SK-N-SH treated with all-trans-retinoic acid at 6 μM for 48 hours (cell line): ENCODE data around the gene HK3.

Experiments used
- ARNTL ChIP-seq: fragments of 450-650 bp; formaldehyde crosslinking; IDR thresholded peaks from 2 replicates; pipeline ENCODE4 v1.5.0; 2020; ENCODE audit warnings: low read depth, mild to moderate bottlenecking, moderate library complexity, borderline replicate concordance
- CSDC2 ChIP-seq: fragments of 250-450 bp; sonication (Bioruptor Pico); IDR thresholded peaks from 2 replicates; pipeline ENCODE4 v1.5.0; 2020; ENCODE audit warnings: mild to moderate bottlenecking, moderate library complexity
- GLIS3 ChIP-seq: fragments of 250-450 bp; sonication (Bioruptor Pico); IDR thresholded peaks from 2 replicates; pipeline ENCODE4 v1.5.0; 2020; ENCODE audit warnings: mild to moderate bottlenecking, moderate library complexity
- RARB ChIP-seq: fragments of 250-450 bp; sonication (Bioruptor Pico); IDR thresholded peaks from 2 replicates; pipeline ENCODE4 v1.8.0; 2021; ENCODE audit warnings: mild to moderate bottlenecking, moderate library complexity
- ZNF565 ChIP-seq: fragments of 450-650 bp; formaldehyde crosslinking; conservative IDR thresholded peaks from 2 replicates; pipeline ENCODE4 v1.5.0; 2020; ENCODE audit warnings: low read depth, mild to moderate bottlenecking, moderate library complexity
- ZNF70 ChIP-seq: fragments of 450-650 bp; formaldehyde crosslinking; IDR thresholded peaks from 2 replicates; pipeline ENCODE4 v1.5.0; 2020; ENCODE audit warnings: mild to moderate bottlenecking, moderate library complexity
- TF ChIP-seq, protein P1 (sequence below): fragments of 250-450 bp; sonication (Bioruptor Pico); IDR thresholded peaks from 2 replicates; pipeline ENCODE4 v1.5.1; 2020; ENCODE audit warnings: low read depth, mild to moderate bottlenecking, moderate library complexity
- TF ChIP-seq, protein P2 (sequence below): fragments of 250-450 bp; sonication (Bioruptor Pico); IDR thresholded peaks from 2 replicates; pipeline ENCODE4 v1.8.0; 2020; ENCODE audit warnings: mild to moderate bottlenecking, moderate library complexity, borderline replicate concordance

DNA sequence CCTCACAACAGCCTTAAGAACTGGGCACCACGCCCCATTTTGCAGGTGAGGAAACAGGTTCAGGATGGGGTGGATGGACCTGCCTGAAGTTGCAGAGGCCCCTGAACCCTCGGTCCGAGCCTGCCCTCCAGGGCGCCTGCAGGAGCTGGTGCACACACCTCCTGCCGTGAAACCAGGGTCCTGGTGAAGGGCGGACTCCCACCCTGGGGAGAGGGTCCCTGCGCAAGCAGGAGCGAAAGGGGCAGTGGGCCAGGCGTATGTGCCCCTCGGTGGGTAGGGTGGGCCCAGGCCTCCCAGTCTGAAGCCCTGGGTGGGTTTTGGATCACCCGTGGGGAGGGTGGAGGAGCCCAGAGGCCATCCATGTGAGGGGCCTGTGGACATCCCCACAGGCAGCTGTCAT is 37.9 kb downstream of the HK3 start:
- no peak for TF ChIP-seq GLIS3
- TF ChIP-seq ZNF565 = no peak
- TF ChIP-seq, protein P1, sequence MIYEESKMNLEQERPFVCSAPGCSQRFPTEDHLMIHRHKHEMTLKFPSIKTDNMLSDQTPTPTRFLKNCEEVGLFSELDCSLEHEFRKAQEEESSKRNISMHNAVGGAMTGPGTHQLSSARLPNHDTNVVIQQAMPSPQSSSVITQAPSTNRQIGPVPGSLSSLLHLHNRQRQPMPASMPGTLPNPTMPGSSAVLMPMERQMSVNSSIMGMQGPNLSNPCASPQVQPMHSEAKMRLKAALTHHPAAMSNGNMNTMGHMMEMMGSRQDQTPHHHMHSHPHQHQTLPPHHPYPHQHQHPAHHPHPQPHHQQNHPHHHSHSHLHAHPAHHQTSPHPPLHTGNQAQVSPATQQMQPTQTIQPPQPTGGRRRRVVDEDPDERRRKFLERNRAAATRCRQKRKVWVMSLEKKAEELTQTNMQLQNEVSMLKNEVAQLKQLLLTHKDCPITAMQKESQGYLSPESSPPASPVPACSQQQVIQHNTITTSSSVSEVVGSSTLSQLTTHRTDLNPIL (CRISPR knock-in tag) = no peak
- no peak for TF ChIP-seq ZNF70 (CRISPR knock-in tag)
- TF ChIP-seq, protein P2, sequence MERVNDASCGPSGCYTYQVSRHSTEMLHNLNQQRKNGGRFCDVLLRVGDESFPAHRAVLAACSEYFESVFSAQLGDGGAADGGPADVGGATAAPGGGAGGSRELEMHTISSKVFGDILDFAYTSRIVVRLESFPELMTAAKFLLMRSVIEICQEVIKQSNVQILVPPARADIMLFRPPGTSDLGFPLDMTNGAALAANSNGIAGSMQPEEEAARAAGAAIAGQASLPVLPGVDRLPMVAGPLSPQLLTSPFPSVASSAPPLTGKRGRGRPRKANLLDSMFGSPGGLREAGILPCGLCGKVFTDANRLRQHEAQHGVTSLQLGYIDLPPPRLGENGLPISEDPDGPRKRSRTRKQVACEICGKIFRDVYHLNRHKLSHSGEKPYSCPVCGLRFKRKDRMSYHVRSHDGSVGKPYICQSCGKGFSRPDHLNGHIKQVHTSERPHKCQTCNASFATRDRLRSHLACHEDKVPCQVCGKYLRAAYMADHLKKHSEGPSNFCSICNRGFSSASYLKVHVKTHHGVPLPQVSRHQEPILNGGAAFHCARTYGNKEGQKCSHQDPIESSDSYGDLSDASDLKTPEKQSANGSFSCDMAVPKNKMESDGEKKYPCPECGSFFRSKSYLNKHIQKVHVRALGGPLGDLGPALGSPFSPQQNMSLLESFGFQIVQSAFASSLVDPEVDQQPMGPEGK (CRISPR knock-in tag) = no peak
- no peak for TF ChIP-seq ARNTL (CRISPR knock-in tag)
- no peak for TF ChIP-seq RARB (CRISPR knock-in tag)
- no peak for TF ChIP-seq CSDC2 (CRISPR knock-in tag)
